ELR (cell line): ENCODE data around the gene PHACTR2.
"Not testable (repeated sequence)": the region's sequence is repeated elsewhere in the genome, so short reads cannot be mapped to it uniquely, and the experiment has no call there.

ENCODE experiments used
- DNase-seq: peaks from one replicate; pipeline ENCODE4 v3.0.0-alpha.2; 2015; ENCODE audit warnings: low read depth

The PHACTR2 gene

DNA sequence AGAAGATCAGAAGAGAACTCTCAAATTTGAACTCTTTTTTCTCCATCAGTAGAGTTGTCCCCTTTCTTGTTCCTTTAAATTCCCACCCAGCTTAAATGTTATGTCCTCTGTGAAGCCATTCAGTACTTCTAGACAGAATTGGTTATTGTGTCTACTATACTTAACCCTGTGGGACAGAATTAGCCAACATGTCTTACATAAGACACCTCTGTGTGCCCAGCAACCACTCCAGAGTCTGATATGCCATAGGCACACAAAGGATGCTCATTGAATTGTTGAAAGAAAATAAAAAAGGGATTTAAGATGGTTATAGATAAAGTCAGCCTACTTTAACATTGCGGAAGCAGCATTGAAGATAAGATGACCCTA is 88.4 kb downstream of the PHACTR2 start:
- no peak for DNase-seq

DNA sequence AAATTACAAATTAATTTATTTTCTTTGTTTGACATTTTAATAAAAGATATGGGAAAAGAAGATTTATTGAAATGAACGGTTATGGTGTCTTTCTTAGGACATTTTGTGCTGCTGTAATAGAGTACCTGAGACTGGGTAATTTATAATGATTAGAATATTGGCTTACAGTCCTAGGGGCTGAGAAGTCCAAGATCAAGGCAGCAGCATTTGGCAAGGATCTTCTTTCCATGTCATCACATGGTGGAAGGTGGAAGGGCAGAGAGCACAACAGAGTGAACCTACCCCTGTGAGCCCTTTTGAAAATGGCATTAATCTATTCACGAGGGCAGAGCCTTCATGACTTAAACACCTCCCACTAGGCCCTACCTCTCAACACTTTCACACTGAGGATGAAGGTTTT is 89.7 kb downstream of the PHACTR2 start:
- no peak for DNase-seq

DNA sequence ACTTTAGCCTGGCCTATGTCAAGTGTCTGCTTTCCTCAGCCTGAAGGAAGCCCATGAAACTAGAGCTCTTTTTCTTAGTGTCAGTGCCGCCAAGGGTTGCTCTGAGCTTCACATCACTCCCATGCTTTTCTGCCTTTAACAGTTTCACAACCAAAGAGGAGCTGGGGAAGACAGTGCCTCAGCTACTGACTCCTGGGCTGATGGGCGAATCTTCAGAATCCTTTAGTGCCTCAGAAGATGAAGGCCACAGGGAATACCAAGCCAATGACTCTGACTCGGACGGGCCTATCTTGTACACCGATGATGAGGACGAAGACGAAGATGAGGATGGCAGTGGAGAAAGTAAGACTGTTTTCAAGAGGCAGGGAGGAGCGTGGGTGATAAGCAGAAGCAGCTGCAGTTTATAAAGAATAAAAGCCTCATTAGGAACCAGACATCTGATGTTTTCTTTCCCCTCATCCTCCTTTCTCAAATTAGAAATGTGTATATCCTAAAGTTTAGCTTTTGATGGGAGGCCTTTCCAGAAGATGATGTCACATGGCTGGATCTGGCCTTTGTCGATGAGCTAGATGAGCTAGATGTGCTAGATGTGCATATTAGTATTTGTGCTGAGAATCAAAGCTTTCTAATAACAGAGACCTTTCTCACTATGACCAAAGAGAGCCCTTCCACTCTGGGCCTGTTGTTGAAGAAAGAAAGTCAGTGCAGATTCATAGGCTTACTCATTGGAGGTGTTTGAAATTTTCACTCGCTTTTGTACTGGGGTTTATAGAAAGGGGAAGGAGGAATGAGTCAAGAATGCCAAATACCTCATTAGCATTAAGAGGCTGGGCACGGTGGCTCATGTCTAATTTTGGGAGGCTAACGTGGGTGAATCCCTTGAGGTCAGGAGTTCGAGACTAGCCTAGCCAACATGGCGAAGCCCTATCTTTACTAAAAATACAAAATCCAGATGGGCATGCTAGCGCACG is 94.6 kb downstream of the PHACTR2 start:
- no peak for DNase-seq

DNA sequence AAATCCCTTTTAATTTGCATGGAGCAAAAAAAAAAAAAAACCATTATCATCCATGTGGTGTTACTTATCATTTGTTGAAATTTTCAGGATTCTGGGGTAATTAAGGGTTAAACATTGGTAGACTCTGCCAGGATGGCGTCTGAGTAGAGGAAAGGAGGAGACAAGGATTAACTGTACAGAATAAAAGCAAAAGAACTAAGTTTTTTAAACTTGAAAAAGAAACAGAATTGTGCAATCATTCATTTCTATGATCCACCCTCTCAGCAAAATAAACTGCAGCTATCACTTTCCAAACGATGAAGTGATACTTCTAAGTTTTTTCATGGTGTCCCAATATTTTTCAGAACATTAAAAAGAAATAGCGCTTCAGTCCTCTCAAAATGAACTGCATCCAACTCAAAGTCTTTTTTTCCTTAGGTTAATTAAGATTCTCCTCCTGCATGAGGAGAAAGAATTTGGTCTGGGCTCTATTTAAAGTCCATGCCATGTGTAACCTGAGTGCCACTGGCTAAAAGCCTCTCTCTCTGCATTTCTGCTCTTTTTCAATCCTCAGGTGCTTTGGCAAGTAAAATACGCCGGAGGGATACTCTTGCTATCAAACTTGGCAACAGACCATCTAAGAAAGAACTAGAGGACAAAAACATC is 95.9 kb downstream of the PHACTR2 start:
- DNase-seq = no peak

DNA sequence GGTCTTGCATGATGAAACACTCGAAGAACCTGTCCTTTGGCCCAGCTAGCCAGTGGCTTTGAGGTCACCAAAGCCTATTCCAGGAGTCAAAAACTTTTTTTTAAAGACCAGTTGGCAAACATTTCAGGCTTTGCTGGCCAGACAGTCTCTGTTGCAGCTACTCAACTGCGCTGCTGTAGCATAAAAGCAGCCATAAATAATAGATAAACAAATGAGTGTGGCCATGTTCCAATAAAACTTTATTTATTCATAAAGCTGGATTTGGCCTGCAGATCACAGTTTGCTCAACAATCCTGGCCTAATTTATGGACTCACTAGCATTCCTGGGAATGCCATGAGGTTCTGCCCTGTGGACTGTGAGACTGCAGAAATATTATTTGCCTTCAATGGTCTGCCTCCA is 96.6 kb downstream of the PHACTR2 start:
- no peak for DNase-seq

DNA sequence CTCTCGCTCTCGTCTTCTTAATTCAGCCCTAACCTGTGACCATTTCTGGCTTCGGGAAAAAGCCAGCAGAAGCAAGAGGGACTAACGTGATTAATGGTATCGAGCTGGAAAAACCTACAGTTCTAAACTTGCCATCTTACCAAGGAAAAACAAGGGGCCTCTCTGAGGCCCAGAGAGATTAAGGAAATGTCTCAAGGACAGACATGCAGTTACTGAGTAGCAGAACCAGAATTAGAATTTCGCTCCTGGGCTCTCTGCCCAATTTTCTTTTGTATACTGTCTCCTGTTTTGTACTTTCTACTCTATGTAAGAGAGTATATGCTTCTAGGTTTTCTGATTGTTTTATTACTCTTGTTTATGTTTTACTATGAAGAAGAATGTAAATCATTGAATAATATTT is 97.6 kb downstream of the PHACTR2 start:
- no peak for DNase-seq

DNA sequence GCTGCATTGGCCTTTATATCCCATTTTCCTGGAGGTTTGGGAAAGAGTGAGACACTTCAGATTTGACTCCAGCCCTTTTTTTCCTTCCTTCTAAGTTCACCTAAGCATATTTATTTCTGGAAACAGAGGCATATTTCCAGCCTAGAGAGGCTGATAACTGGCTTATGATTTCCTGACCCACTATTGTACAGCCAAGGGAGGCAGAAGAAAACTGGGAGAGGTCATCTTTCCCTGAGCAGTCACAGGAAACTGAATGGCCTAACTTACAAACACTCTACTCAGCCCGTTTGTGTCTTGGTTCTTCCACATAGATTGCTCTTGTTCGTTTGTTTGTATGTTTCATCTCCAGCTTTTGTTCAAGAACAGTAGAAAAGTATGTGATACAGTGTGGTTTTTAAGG is 101.2 kb downstream of the PHACTR2 start:
- DNase-seq = no peak

DNA sequence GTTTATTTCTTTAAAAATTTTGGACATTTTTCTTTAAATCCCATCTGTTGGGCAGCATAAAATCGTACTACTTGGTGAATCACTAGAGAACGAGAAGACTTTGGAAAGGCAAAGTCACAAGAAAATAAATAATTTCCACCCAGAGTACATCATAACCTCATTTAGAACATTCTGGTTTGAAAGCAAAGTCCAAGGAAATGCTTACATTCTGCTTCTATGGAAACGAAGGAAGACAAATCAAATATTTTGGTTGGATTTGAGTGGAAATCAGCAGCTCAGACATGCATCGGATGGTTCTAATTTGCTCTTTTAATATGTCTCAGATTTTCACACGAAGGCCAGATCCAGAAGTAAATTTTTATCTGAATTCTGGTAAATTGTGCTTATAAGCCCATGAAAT is 104.7 kb downstream of the PHACTR2 start:
- DNase-seq = no peak

DNA sequence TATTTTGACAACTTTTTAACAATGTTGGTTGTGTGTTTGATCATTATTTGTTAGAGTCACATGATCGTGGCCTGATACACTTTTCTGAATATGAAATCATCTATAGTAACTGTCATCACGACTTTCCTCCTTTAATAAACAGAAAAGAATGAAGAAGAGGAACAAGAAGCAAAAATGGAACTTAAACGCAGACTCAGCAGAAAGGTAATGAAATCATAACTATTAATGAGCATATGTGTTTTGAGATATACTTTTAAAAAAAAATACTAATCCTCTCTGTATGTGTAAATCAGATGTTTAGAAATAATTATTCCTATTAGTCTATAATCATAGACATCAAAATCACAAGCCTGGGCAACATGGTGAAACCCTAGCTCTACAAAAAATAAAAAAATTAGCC is 105.3 kb downstream of the PHACTR2 start:
- DNase-seq = no peak

DNA sequence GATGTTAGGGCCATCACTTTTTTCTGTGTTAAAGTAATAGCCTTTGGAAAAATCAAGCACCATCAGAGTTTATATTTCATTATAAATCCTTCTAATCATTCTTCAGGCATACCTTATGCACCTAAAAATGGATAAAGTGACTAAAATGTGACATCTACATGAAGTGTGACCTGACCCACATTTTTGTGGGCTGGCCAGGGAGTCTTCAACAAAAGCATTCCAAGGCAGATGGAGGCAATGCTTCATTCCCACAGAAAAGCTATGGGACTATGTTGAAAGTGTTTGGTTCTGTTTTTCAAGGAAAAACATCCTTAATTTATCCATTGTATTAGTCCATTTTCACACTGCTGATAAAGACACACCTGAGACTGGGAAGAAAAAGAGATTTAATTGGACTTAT is 106.6 kb downstream of the PHACTR2 start:
- no peak for DNase-seq

DNA sequence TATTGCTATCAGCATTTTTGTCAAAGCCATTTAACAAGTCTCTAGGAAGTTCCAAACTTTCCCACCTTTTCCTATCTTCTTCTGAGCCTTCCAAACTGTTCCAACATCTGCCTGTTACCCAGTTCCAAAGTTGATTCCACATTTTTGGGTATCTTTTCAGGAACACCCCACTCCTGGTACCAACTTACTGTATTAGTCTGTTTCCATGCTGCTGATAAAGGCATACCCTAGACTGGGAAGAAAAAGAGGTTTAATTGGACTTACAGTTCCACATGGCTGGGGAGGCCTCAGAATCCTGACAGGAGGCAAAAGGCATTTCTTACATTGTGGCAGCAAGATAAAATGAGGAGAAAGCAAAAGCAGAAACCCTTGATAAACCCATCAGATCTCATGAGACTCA is 108.6 kb downstream of the PHACTR2 start:
- DNase-seq = not testable (repeated sequence)

DNA sequence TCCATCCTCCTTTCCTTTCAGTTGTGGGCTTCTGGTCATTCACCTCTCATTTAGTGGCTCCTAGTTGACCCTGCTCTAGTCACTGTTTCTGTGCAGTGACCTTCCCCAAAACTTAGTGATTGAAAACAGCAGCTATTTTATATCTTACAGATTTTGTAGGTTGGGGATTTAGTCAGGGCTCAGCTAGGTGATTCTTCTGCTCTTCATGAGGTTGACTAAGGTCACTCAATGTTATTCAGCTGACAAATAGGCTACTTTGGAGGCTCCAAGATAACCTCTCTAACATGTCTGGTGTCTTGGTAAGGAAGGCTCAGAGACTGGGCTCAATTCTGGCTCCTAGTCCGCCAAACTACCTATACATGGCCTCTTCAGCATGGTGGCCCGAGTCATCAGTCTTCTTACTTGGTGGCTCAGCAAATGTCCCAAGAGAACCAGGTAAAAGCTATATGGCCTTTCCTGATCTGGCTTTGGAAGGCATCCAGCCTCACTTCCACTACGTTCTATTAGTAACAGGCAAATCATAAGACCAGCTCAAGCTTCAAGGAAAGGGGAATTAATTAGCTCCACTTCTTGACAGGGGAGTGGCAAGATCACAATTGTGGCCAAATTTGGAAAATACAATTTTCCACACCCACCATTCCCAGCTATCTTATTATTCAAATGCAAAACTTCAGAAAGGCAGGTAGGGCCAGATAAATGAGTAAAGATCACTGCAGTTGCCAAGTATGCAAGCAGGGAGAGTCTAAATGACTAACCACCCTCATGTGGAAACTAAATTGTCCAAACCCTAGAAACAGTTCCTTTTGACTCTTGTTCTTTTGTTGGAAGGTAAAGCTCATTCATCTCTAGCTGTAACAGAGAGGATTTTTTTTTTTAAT is 114.9 kb downstream of the PHACTR2 start:
- DNase-seq = no peak

DNA sequence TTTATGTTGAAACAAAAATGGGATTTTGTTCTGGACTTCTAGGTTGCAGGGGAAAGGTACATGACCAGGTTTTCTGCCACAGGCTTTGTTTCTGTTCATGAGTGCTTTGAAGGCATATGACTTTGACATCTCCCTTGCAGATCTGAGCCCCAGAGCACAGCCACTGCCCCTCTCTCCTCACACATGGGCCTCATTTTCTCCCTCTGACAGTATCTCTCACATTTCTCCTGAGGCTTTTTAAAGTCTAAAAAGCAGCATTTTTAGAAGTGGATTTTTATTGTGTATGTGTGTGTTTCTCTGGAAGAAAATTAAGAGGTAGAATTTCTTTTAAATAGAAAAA is 115.5 kb downstream of the PHACTR2 start:
- no peak for DNase-seq

DNA sequence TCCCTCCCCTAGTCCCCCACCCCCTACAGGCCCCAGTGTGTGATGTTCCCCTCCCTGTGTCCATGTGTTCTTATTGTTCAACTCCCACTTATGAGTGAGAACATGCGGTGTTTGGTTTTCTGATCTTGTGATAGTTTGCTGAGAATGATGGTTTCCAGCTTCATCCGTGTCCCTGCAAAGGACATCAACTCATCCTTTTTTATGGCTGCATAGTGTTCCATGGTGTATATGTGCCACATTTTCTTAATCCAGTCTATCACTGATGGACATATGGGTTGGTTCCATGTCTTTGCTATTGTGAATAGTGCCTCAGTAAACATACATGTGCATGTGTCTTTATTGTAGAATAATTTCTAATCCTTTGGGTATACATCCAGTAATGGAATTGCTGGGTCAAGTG is 118.8 kb downstream of the PHACTR2 start:
- not testable (repeated sequence) for DNase-seq

DNA sequence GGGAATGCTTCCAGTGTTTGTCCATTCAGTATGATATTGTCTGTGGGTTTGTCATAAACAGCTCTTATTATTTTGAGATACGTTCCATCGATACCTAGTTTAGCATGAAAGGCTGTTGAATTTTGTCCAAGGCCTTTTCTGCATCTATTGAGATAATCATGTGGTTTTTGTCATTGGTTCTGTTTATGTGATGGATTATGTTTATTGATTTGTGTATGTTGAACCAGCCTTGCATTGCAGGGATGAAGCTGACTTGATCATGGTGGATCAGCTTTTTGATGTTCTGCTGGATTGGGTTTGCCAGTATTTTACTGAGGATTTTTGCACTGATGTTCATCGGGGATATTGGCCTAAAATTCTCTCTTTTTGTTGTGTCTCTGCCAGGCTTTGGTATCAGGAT is 120.7 kb downstream of the PHACTR2 start:
- not testable (repeated sequence) for DNase-seq

DNA sequence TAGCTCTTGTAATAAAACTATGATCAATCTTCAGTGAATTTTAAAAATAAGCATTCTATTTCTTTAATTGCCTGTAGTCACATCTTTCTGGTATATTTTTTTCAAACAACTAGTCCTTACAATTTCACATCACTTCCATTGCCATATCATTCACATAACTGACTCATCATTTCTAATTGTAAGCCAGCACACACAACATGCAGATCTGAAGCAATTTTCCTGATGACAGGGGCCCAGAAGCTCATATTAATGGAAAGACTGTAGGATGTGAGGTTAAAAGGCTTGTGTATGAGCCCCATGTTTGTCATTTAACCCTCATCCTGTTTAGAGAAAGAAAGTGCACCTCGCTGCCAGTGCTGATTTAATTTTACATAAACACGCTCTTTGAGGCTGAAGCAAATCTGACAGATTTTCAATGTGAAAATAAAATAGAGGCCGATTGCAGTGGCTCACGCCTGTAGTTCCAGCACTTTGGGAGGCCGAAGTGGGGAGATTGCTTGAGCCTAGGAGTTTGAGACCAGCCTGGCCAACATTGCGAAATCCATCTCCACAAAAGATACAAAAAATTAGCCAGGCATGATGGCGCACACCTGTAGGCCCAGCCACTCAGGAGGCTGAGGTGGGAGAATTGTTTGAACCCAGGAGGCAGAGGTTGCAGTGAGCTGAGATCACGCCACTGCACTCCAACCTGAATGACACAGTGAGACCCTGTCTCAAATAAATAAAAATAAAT is 125.2 kb downstream of the PHACTR2 start:
- DNase-seq = peak; percentile 40

DNA sequence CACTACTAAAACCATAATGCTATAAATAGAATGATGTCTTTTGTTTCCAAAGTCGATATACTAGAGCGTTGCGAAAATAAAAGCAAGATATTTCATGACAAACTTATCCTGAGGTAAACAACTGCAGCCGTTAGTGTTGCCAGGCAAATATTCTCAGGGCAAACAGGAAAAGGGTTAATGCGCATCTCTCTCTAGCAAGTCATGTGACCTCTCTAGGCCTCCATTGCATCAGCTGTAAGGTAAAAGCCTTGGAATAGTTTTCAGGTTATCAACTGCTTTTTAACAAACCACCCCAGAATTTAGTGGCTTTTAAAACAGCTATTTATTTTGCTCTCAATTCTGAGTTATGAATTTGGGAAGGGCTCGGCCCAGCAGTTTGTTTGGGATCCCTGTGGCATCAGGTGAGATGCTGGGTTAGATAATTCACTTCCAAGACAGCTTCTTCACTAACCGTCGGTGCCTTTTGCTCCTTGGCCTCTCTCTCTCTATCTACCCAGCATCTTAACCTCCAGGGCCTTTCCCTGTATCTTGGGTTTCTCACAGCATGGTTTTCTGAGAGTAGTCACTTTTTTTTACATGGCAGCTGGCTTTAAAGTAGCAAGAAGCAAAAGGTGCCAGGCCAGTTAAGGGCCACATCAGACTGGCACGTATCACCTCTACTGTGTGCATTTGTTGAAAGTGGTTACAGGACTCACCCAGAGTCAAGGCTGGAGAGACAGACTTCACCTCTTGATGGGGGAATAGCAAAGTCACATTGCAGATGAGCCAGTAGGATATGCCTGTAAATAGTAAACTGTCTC is 126.2 kb downstream of the PHACTR2 start:
- no peak for DNase-seq

DNA sequence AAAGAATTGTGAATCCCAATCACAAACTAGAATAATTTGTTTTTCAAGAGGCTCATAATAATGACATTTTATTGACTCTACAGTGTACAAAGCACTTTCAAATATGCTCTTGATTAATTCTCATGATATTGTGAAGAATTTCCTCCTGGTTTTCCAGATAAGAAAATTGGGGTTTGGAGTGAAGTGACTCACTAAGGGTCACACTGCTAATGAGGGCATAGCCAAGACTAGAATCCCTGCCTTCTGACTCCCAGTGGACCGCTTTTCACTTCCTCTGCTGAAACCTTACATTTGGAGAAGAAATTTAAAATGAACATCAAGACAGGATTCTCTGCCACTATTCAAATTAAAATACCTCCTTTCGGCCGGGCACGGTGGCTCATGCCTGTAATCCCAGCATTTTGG is 127.1 kb downstream of the PHACTR2 start:
- peak; percentile 17 for DNase-seq

DNA sequence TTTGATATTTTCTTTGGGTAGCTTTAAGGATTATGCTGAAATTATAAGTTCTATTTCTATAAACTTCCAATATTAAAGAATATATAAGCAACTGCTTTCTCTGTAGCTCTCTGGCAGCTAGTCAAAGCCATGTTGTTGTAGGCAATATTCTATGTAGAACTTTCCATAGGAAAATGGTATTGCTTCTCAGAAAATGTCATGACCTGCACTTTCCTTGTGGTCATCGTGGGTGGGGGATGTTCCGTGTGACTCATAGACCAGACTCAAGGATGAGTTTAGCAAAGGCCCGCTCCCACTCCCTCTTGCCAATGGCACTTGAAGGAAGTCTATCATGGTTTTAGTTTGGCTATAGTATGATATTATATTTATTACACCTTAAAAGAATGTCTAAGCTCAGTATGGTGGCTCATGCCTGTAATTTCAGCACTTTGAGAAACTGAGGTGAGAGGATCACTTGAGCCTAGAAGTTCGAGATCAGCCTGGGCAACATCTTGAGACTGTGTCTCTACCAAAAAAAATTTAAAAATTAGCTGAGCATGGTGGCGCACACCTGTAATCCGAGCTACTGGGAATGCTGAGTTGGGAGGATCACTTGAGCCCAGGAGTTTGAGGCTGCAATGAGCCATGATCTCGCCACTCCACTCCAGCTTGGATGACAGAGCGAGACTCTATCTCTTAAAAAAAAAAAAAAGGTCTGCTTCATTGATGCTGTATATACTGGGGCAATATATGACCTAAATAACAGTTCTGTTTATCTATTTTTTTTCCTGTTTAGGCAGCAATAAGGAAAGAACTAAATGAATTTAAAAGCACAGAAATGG is 128.7 kb downstream of the PHACTR2 start:
- peak; percentile 80 for DNase-seq

DNA sequence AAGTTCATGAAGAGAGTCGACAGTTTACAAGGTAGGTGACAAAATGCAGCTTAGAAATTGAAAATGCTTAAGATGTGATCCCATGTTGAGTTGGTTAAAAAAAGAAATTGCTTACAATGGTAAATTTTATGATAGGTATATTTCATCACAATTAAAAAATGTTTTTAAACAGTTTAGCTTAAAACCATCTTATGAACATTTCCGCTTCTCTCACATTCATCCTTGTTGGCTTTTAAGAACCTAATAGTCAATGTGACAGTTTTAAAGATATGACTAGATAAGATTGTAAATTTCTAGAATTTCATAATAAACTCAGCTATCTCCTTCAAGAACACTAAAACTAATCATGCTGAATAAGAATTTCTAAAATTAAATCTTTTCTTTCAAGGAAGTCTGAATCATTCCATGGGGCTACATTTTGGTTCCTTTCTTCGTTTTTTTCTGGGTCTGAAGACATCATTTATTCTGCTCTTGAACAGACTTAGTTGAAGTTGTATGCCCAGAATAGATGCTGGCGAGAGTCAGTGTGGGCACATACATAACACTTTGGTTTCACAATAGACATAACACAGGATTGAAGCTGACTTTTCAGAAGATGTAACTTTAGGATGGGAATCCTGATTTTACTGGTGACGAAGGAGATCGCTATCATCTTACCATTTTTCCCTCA is 129.5 kb downstream of the PHACTR2 start:
- no peak for DNase-seq
